Measurements from ENCODE around the gene NUP54.

The NUP54 gene

GRCh38 chr4:76148142-76148865, at the start of gene NUP54:
TSS of gene NUP54 (minus strand) at chr4:76148397. CDS start at chr4:76148374, 23 bp downstream.
- intact Hi-C loops (cut with DNase I), result loop anchor here (5.0 kb wide), 2 partner anchors 64 to 156 kb away; partner anchors contain the start of genes SCARB2 and SDAD1

DNA sequence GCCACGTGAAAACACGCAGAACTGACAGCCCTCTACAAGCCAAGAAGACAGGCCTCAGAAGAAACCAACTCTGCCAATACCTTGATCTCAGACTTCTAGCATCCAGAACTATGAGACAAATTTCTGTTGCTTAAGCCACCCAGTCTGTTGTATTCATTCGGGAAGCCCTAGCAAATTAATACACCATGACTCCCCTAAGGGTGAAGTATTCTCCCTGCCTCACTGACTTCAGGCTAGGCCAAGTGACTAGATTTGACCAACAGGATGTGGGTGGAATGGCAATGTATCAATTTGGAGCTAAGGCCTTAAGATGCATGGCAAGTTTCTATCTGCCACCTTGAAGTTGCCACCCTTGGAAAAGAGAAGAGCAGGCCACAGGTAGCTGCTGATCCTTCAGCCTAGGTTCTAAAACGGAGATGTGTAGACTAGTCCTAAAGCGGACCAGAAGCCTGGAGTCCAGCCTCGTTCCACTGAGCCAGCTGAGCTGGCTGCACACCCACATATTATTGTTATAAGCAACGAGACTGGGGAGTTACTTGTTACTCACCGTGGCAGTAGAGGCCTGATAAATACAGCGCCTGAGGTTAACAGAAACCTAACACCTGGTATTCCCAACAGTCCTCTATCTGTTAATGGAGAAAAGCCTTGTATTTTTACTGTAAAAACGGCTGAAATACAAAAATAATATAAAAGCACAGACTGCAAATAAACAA, 49.0 kb upstream of the NUP54 start:
- intact Hi-C loops (cut with DNase I), result no loop called here
- no peak for DNase-seq

More at GRCh38 chr4:76148142-76148865, at the start of gene NUP54:
- DNase-seq, result peak; percentile 92 to 99 (median 95)

DNA sequence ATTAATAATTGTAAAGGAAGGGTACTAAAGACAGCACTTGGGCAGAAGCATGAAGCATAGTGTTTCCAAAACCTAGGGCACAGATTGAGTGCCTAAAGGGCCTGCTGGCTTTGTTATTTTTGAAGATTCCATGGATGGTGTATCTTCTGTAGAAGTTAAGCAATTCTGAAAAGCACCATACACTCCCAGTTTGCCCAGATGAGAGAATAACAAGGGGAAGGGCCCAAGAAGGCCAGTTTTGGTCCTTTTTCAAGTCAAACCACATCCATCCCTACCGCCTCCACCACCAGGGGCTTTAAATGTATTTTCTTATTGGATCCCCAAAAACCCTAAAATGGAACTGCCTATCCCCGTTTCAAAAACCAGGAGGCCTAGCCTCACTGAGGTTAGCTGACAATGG, 48.2 kb upstream of the NUP54 start:
- intact Hi-C loops (cut with DNase I), result no loop called here

DNA sequence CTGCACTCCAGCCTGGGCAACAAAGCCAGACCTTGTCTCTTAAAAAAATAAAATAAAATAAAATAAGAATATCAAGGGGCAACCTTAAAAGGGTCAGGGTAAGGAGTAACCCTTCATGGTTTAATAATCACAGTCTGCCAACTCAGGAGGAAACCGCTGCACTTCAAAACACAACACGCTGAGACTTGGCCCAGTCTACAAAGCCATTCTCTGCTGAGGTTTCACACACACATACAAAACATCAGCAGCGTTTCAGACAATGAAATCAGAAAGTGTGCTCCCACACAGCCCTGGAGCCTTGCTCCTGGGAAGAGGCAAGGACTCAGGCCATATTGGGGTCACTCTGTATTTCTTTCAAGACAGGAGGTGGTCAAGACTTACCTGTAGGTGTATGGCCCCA, 47.1 kb upstream of the NUP54 start:
- DNase-seq, result no peak
- intact Hi-C loops (cut with DNase I), result no loop called here

More for the DNA sequence above, 48.2 kb upstream of the NUP54 start:
- no peak for DNase-seq

GRCh38 chr4:76194325-76194724, 46.1 kb upstream of the NUP54 start:
- no peak for DNase-seq
- intact Hi-C loops (cut with DNase I), result no loop called here

- intact Hi-C loops (cut with DNase I), result no loop called here
- no peak for DNase-seq
These were observed 44.0 kb upstream of the NUP54 start for GRCh38 chr4:76192236-76192635.

DNA sequence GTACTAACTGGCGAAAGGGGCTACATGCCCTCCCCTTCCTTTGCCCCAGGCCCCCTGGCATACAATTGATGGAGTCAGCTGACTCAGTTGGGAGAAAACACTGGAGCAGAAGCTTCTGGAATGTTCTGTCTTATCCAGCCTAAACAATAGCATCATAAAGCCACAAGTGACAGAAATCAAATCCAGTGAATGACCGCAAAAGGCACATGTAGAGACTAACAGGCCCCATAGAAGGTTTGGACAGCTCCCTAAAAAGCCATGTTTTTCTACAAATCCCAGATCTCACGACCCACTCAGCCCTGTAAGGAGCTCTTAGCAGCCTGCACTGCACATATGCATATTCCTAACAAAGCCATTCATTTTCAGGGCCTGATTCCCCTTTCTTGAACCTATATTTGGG, 40.4 kb upstream of the NUP54 start:
- intact Hi-C loops (cut with DNase I), result no loop called here
- DNase-seq, result no peak

- intact Hi-C loops (cut with DNase I), result no loop called here
- DNase-seq, result no peak
These were observed 40.0 kb upstream of the NUP54 start for GRCh38 chr4:76188149-76188548.

DNA sequence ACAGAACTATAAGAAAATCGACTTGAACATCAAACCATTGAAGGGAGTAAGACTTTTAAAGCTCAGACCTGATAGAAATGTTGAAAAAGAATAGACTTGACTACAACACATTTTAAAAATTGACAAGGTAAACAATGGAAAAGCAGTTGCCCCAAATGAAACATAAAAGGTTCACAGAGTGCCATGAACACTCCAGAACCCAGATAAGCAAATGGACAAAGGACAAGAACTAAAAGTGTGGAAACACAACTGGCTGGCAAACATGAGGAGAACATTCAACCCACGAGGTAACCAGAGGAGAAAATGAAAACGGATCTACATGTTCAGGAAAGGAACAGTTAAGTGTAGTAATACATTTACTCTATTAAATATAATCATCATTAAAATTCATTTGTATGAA, 39.0 kb upstream of the NUP54 start:
- no peak for DNase-seq
- intact Hi-C loops (cut with DNase I), result no loop called here

DNA sequence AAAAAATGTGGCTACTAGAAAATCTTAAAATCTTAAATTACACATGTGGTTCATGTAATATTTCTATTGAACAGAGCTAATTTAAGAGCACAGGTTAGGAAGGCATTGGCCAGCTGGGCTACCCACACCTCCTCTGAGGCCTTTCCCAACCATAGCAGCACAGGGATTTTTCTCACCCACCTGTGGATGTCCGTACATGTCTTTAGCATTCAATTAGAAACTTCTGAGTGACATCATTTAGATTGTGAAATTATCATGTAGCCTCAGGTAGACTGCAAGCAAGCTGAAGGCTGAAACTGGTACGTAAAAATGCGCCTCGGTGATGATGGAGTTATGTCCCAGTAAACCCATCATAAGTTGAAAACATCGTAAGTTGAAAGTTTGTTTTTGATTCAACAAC, 34.3 kb upstream of the NUP54 start:
- DNase-seq, result no peak
- intact Hi-C loops (cut with DNase I), result no loop called here

GRCh38 chr4:76179398-76180318, 31.5 kb upstream of the NUP54 start:
- intact Hi-C loops (cut with DNase I), result loop anchor here (5.0 to 10.0 kb wide), 2 partner anchors 73 to 325 kb away; partner anchors contain the start of gene FAM47E
- DNase-seq, result peak; percentile 69 to 98 (median 90)

- no peak for DNase-seq
- intact Hi-C loops (cut with DNase I), result loop anchor here (5.0 to 10.0 kb wide), 2 partner anchors 74 to 327 kb away; partner anchors contain the start of gene FAM47E
These were observed 30.1 kb upstream of the NUP54 start for GRCh38 chr4:76178296-76178695.

- intact Hi-C loops (cut with DNase I), result loop anchor here (5.0 to 10.0 kb wide), 2 partner anchors 75 to 327 kb away; partner anchors contain the start of gene FAM47E
These were observed 29.5 kb upstream of the NUP54 start for GRCh38 chr4:76177709-76178108.

GRCh38 chr4:76175336-76175735, 27.1 kb upstream of the NUP54 start:
- DNase-seq, result no peak
- intact Hi-C loops (cut with DNase I), result loop anchor here (5.0 to 10.0 kb wide), 2 partner anchors 77 to 329 kb away; partner anchors contain the start of gene FAM47E

More at GRCh38 chr4:76177709-76178108, 29.5 kb upstream of the NUP54 start:
- no peak for DNase-seq

DNA sequence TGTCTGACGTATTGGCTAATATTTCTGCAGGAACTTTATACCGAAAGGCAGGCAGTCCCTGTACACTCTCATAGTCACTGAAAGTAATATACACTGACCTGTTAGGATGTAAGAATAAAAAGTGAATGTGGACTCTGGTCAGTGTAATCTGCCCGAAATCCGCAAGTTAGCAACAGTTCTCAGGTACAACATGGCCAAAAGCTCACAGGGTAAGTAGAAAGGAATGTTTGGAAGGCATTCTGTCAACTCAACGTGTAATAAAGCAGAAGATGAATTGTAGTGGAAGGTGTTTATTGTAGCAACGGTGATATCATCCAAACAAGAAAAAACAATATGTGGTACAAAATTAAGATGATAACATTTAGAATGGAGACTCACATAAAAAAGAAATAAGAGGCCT, 26.0 kb upstream of the NUP54 start:
- DNase-seq, result no peak
- intact Hi-C loops (cut with DNase I), result loop anchor here (10.0 kb wide), 1 partner anchor 331 kb away; no protein-coding TSS in a partner anchor

- no peak for DNase-seq
- intact Hi-C loops (cut with DNase I), result no loop called here
These were observed 20.5 kb upstream of the NUP54 start for GRCh38 chr4:76168688-76169087.

DNA sequence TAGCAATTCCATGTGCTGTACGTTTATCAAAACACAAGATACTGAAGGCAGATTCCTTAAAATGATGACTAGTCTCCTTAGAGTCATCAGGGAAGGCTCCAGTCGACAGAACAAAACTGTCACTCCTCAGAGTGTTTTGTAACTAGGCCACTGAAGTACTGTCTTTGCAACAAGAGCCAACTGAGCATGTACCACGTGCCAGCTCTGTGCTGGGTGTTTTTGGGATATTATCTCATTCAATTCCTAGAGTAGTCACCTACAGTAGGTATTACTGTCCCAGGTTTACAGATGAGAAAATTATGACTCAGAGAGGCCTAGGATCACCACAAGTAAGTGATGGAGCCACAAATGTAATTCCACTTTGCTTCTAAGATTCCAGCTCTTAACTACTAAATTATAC, 18.3 kb upstream of the NUP54 start:
- DNase-seq, result no peak
- intact Hi-C loops (cut with DNase I), result no loop called here

DNA sequence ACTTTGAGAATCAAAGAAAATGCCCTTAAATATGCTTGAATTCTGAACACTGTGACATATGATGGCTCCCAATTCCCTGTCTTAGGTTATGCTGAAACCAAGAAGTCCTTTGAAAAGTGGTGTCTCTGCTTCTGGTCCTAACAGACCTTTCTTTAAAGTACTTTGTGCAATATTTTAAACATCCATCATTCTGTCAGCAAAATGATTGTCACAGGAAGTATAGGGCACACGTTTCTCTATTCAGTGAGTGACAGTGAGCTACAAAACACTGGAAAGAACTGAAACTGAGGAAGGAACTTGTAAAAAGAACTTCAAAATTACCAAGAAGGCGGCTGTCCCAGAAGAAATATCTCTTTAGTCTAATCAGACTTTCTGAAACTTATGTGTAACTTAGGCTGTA, 12.2 kb upstream of the NUP54 start:
- DNase-seq, result no peak
- intact Hi-C loops (cut with DNase I), result no loop called here

DNA sequence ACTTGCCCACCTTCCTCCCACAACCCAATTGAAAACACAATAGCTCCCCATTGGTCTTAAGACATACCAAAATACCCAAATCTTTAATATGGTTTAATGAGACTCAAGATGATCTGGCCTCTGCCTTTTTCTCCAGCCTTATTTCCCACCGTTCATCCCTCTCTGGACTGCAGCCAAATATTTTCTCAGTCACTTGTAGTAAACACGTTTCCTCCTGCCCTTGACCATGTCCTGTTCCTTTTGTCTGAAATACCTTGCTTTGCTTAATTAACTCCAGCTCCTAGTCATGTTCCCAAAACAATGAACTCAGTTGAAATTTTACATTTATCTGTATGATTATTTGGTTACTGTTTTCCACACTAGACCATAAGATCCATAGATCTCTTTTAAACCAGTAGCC, 8.4 kb upstream of the NUP54 start:
- intact Hi-C loops (cut with DNase I), result no loop called here
- DNase-seq, result no peak

GRCh38 chr4:76155979-76156378, 7.8 kb upstream of the NUP54 start:
- intact Hi-C loops (cut with DNase I), result no loop called here
- no peak for DNase-seq

Data from posterior cingulate gyrus (tissue), 11 donors.